Peyer's patch (tissue), 4 donors: Measurements from ENCODE around the gene NFE2L3.

Source experiments
- POLR2A ChIP-seq, 2 donors: fragments of 450-650 bp; IDR thresholded peaks; one replicate each; pipeline ENCODE4 v1.5.1; 2017; ENCODE audit warnings: antibody characterized with exemption in 2 of 2, mild to moderate bottlenecking in 2 of 2, moderate library complexity in 2 of 2
- TF ChIP-seq, protein P1 (sequence below), 6 experiments: fragments of 450-650 bp in 4 of 6; fragments of 200-600 bp in 2 of 6; sonication (generic) in 1 of 6; IDR thresholded peaks; one replicate each; pipeline ENCODE4 v1.5.1; 2017 to 2019; ENCODE audit warnings: antibody characterized with exemption in 6 of 6, mild to moderate bottlenecking in 3 of 6, moderate library complexity in 1 of 6

- TF ChIP-seq, protein P1, sequence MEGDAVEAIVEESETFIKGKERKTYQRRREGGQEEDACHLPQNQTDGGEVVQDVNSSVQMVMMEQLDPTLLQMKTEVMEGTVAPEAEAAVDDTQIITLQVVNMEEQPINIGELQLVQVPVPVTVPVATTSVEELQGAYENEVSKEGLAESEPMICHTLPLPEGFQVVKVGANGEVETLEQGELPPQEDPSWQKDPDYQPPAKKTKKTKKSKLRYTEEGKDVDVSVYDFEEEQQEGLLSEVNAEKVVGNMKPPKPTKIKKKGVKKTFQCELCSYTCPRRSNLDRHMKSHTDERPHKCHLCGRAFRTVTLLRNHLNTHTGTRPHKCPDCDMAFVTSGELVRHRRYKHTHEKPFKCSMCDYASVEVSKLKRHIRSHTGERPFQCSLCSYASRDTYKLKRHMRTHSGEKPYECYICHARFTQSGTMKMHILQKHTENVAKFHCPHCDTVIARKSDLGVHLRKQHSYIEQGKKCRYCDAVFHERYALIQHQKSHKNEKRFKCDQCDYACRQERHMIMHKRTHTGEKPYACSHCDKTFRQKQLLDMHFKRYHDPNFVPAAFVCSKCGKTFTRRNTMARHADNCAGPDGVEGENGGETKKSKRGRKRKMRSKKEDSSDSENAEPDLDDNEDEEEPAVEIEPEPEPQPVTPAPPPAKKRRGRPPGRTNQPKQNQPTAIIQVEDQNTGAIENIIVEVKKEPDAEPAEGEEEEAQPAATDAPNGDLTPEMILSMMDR (IDR thresholded peaks at IDR 0.05) = no peak
- no peak for TF ChIP-seq POLR2A (IDR thresholded peaks at IDR 0.05)
Observed at GRCh38 chr7:26167303-26167934, 15.4 kb downstream of the NFE2L3 start.
